ENCODE data around the gene CARD9. TPM values are rescaled to one million over a fixed set of nuclear protein-coding genes. Genes with fewer than 3 reads are reported as not detected.

Gene CARD9
- total RNA-seq, 1 experiment from 2014 or later, result 0.86 TPM

DNA sequence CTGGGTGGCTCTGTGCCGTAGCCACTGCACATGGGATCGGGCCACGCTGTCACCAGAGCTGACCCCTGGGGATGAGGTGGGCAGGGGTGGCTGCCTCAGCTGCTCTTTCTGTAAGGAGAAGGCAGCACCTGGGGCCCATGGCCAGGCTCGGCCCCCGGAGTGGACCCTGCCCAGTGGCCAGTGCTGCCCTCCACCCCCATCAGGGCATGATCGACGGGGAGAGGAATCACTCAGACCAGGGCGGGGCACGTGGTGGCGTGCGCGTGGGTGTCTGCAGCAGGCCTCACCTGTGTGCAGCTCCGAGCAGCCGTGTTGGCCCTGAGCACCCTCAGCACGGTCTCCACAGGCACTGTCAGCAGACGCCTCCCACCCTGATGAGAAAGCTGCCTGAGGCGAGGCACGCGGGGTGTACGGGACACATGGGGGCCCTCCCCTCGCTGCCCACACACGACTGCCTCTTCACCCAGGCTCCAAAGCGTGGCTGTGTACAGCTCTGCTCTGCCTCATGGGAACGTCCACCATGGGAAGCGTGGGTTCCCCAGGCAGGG, 8.6 kb upstream of the CARD9 start:
- DNase-seq (ENCODE audit: low read depth), result no peak

DNA sequence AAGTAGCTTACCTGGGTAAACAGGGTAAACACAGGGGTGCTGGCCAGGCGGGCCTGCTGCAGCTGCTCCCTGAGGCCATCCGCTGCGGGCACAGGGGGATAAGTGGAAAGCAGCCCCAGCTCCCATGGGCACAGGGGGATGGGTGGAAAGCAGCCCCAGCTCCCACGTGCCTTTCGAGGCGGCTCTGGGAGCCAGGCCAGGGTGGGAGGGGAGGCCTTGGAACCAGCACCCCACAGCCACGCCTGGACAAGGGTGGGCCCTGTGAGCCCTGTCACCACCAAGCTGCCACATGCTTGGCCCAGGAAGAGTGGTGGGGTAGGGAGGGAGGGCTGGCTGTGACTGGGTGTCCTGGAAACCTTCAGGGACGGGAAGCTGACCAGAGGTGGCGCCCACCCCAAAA, 7.8 kb upstream of the CARD9 start:
- DNase-seq (ENCODE audit: low read depth), result no peak

DNA sequence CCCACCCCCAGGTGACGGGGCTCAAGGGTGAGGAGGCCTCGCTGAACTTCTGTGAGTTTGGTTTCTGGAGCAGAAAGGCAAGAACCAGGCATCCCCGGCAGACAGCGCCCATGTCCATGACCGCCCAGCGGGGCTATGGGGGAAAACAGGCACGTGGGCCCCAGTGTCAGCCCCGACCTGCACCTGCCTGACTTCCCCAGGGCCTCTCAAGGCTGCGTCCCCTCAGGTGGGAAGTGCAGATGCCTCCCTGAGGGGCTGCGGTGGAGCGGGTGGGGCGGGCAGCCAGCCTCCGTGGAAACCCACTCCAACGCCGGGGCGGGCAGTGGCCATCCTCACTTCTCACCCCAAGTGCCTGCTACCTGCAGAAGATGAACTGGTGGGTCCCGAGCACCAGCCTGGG, 6.9 kb upstream of the CARD9 start:
- DNase-seq (ENCODE audit: low read depth), result no peak

DNA sequence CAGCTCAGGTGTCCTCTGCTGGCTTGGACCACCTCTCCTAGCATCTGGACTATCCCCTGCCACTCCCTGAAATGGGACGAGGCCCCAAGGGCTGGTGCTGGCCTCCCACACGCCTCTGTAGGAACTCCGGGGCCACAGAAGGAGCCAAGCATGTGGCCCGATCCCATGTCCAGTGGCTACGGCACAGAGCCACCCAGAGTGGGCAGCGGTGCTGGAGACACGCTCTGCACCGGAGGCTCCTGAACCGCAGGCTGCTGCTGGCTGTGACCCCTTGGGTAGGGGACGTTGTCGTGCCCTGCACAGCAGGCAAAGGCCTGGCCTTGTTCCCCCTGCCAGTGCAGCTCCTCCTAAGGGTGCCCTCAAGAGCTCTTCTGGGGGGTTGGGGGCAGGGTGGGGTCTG, 6.4 kb upstream of the CARD9 start:
- DNase-seq (ENCODE audit: low read depth), result no peak

GRCh38 chr9:136379401-136379800, 5.9 kb upstream of the CARD9 start:
- DNase-seq (ENCODE audit: low read depth), result no peak

GRCh38 chr9:136379003-136379287, 5.5 kb upstream of the CARD9 start:
- DNase-seq (ENCODE audit: low read depth), result no peak

GRCh38 chr9:136378170-136379002, 4.9 kb upstream of the CARD9 start:
- no peak for DNase-seq (ENCODE audit: low read depth)

DNA sequence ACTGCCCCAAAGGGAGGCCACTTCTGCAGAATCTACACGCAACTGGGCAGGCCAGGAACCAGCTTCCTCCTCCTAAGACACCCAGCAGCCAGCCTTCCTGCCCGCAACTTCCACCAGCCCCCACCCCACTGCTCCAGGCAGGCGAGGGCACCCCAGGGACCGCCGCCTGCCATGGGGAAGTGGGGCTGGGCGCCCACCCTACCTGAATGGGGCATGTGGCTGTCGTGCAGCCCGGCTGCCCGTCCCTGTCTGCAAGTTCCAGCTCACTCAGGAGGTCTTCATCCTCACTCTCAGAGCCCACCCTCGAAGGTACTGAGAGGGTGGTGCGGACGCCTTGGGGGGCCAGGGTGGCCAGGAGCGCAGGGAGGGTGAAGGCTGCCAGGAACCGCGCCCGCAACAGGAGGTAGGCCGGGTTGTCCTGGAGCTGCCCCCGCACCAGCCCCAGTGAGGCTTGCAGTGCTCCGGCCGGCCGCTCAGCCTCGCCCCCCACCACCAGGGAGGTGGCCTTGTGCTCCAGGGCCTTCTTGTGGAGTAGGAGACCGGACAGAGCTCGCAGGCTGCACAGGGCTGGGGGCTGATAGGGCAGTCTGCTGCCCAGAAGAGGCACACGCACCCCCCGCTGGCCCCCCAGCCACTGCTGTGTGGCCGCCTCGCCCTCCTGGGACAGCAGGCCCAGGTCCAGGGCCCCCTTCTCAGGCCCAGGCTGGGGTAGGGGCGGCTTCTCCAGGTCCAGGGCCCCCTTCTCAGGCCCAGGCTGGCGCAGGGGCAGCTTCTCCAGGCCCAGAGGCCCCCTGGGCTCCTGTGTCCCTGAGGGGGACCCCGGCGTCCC, 4.1 kb upstream of the CARD9 start:
- no peak for DNase-seq (ENCODE audit: low read depth)

DNA sequence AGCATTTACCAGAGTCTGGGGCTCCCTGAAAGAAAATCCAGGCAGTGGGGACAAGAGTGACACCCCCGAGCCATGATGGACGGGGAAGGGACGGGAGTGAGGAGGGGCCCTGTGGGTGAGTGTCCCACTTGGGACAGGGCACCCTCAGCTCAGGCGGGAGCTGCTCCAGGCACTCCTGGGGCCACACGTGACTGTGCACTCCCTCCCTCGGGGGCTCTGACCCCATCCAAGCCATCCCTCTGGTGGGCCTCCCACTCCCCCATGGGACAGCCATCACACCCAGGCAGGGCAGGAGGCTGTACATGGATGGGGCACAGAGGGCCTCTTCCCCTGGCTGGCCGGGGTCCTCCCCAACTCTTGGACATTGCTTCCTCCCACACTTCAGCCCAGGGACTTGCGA, 3.0 kb upstream of the CARD9 start:
- no peak for DNase-seq (ENCODE audit: low read depth)

GRCh38 chr9:136375096-136375495, 1.6 kb upstream of the CARD9 start:
- DNase-seq (ENCODE audit: low read depth), result no peak

- no peak for DNase-seq (ENCODE audit: low read depth)
These were observed 710 bp upstream of the CARD9 start for GRCh38 chr9:136374183-136374575.

DNA sequence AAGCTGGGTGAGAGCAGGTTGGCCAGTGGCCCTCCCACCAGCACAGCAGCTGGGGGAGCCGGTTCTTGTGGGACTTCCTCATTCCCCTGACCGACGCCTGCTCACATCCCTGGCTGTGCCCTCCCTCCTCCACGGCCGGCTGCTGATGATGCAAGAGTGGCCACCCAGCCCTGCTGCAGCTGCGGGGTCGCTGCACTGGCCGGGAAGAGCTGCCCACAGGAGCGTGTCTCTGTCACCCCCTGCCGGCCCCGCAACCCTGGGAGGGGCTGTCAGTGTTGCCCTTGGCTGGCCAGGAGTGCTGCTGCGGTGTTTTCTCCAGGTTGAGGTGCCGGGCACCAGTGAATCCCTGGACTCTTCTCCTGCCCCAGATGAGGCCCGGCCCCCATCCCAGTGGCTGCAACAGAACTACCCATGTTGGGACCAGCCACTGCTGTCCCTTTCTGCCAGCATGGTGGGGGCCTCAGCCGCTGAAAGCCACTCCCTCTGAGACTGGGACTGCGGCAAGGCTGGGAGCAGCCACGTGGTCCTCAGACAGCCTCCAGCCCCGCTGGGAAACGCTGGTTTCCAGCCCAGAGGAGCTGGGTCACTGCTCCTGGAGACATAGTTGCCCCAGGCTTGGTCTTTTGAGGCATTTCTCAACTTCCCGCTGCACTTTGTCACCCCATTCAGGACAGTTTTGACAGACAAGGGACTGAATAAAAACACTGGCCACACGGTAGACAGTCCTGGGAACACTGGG, 739 bp downstream of the CARD9 start:
- DNase-seq (ENCODE audit: low read depth), result peak; percentile 85

- no peak for DNase-seq (ENCODE audit: low read depth)
These were observed 1.5 kb downstream of the CARD9 start for GRCh38 chr9:136372006-136372405.

GRCh38 chr9:136371533-136371880, 2.0 kb downstream of the CARD9 start:
- no peak for DNase-seq (ENCODE audit: low read depth)

GRCh38 chr9:136370687-136371532, 2.6 kb downstream of the CARD9 start:
- no peak for DNase-seq (ENCODE audit: low read depth)

- no peak for DNase-seq (ENCODE audit: low read depth)
These were observed 3.4 kb downstream of the CARD9 start for GRCh38 chr9:136370037-136370436.

DNA sequence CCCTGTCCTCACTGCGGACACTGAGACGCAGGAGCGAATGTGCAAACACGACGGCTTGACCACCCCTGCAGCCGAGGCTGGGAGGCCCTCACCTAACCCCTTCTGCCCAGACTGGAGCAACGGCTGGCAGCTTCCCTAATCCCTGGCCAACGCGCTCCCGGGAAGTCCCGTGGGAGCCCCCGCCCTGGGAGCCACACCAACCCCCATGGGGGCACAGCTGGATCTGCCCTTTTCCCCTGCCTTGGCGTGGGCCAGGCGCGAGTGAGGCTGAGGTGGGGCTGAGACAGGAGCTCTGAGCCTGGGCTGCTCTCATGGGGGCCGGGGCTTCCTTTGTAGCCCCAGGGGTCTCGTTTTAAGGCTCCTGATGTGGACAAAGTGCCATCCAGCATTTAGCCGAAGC, 5.3 kb downstream of the CARD9 start:
- no peak for DNase-seq (ENCODE audit: low read depth)

DNA sequence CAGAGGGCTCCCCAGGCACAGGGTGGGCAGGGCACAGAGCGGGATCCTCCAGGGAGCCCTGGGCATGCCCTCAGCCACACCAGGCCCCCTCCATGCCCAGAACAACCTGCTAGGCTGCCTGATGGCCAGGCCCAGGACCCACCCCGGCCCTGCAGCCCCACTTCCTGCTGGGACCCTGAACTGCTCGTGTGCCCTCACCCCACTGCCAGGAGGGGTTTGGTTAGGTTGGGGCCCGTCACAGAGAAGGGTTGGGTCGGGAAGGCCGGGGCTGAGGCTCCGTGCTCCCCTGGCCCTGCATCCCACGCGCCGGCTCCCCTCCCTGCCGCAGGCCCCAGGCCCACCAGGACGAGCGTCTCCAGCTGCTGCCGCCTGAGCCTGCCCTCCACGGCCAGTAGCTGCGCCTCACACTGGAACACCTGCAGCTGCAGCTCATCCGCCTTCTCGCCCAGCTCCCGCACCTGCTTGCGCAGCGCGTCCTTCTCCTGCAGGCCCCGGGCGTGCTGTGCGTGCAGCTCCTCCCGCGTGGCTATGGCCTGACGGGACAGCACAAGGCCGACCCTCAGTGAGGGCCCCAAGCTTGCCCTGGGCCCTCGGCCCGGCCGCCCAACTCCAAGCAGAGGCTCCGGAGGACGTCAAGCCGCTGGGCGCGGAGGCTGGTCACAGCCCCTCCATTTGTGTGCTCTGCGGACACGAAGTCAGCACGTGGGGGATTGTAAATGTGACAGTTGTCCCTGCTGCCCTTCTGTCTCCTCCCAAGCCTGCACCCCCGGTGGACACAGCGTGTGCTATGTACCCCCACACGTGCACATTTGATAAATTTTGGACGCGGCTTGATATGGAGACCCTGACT, 5.9 kb downstream of the CARD9 start:
- no peak for DNase-seq (ENCODE audit: low read depth)

DNA sequence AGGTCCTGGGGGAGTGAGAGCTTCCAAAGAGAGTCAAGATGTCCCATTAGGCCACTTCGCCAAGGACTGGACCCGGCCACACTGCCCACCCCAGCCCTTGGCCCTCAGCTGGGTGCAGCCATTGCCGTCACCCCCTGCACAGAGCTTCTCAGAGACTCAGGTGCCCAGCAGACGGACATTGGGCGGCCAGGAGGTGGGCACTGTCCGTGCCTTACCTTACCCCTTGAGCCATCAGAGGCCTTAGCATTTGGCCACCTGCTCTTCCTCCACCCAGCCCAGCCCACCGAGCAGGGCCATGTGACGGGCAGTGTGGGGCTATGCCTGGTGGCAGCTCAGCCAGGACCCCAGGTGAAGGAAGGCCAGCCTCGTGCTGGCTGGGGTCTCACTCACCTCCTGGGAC, 6.6 kb downstream of the CARD9 start:
- no peak for DNase-seq (ENCODE audit: low read depth)

DNA sequence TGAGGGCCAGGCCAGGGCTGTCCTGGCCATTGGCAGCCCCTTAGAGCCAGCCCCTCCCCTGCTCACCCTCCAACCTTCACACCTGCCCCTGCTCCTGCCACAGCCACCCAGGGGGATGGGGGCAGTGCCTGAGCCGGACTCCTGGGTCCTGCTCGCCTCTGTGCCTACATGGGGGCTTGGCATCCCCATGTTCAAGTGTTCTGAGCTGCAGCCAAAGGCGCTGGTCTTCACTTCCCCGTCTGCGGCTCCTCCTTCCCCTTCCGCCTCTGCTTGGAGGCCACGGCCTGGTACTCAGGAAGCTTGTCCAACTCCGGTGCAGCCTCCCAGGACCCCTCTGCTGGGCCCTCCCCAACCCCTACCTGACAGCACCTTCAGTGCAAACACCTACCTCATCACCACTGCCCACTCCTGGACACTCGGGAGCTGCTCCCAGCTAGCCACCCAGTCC, 7.7 kb downstream of the CARD9 start:
- no peak for DNase-seq (ENCODE audit: low read depth)
